SKM-1 (cell line): ENCODE measurements around the gene ARCN1.

ENCODE experiments used
- DNase-seq: peaks from one replicate; lab custom pipeline; 2025; ENCODE audit not compliant: unreplicated experiment; lab: John Stamatoyannopoulos, UW

ARCN1 gene

GRCh38 chr11:118572061-118572980, at the start of gene ARCN1:
Gene ARCN1, plus strand, starts transcription at chr11:118572409. Its CDS starts 139 bp downstream, at chr11:118572548.
- peak; percentile 52 for DNase-seq

- no peak for DNase-seq
Observed at GRCh38 chr11:118522571-118523072, 49.6 kb upstream of the ARCN1 start.

GRCh38 chr11:118524356-118524755, 47.9 kb upstream of the ARCN1 start:
- DNase-seq, result no peak

GRCh38 chr11:118524757-118525470, 47.3 kb upstream of the ARCN1 start:
- peak; percentile 13 for DNase-seq

- DNase-seq, result no peak
Observed at GRCh38 chr11:118526688-118527087, 45.5 kb upstream of the ARCN1 start.

GRCh38 chr11:118527109-118527508, 45.1 kb upstream of the ARCN1 start, which contains the start of gene TTC36:
Gene TTC36, plus strand, starts transcription at chr11:118527474. Its CDS starts 21 bp downstream, at chr11:118527495.
- DNase-seq, result no peak

- DNase-seq, result no peak
Observed at GRCh38 chr11:118528511-118528910, 43.7 kb upstream of the ARCN1 start.

- no peak for DNase-seq
Observed at GRCh38 chr11:118529584-118530175, 42.5 kb upstream of the ARCN1 start.

GRCh38 chr11:118530180-118530682, 42.0 kb upstream of the ARCN1 start:
- DNase-seq, result no peak

- DNase-seq, result no peak
Observed at GRCh38 chr11:118530683-118531596, 41.3 kb upstream of the ARCN1 start, which contains the start of gene TMEM25. Gene TMEM25, plus strand, starts transcription at chr11:118531192. Its CDS starts 610 bp downstream, at chr11:118531802.

- DNase-seq, result no peak
Observed at GRCh38 chr11:118531597-118532084, 40.6 kb upstream of the ARCN1 start.

- DNase-seq, result no peak
Observed at GRCh38 chr11:118532091-118532490, 40.1 kb upstream of the ARCN1 start.

GRCh38 chr11:118532852-118533768, 39.1 kb upstream of the ARCN1 start:
- DNase-seq, result no peak

GRCh38 chr11:118533769-118534729, 38.2 kb upstream of the ARCN1 start:
- DNase-seq, result no peak

GRCh38 chr11:118535261-118535660, 36.9 kb upstream of the ARCN1 start:
- DNase-seq, result no peak

- no peak for DNase-seq
Observed at GRCh38 chr11:118536726-118537125, 35.5 kb upstream of the ARCN1 start.

- no peak for DNase-seq
Observed at GRCh38 chr11:118537409-118537980, 34.7 kb upstream of the ARCN1 start.
